Smooth muscle cell (in vitro differentiated cells): ENCODE results near the gene APOM. TPM values are rescaled to one million over a fixed set of nuclear protein-coding genes. Genes with fewer than 3 reads are reported as not detected.

Source experiments
- DNase-seq: peaks from one replicate; lab custom pipeline; 2025; ENCODE audit not compliant: unreplicated experiment; lab: John Stamatoyannopoulos, UW
- H2AFZ ChIP-seq: fragments of 200-600 bp; sonication (generic); 2 replicates; pipeline ENCODE4 v1.6.0; 2016; ENCODE audit warnings: antibody characterized with exemption, low read depth, mild to moderate bottlenecking
- H3F3A ChIP-seq: fragments of 200-600 bp; sonication (generic); 2 replicates; pipeline ENCODE4 v1.6.0; 2017; ENCODE audit warnings: antibody characterized with exemption, low read depth
- H3K27ac ChIP-seq: fragments of 200-600 bp; sonication (generic); 2 replicates; pipeline ENCODE4 v1.5.1; 2016; ENCODE audit warnings: low read depth, mild to moderate bottlenecking
- H3K27me3 ChIP-seq: fragments of 200-600 bp; sonication (generic); 2 replicates; pipeline ENCODE4 v1.6.1; 2016; ENCODE audit warnings: low read depth, mild to moderate bottlenecking
- H3K36me3 ChIP-seq: fragments of 200-600 bp; sonication (generic); 2 replicates; pipeline ENCODE4 v1.5.1; 2016; ENCODE audit warnings: low read depth
- H3K4me1 ChIP-seq: fragments of 200-600 bp; sonication (generic); 2 replicates; pipeline ENCODE4 v1.5.1; 2016; ENCODE audit warnings: low read depth
- H3K4me2 ChIP-seq: fragments of 200-600 bp; sonication (generic); 2 replicates; pipeline ENCODE4 v1.6.0; 2016; ENCODE audit warnings: mild to moderate bottlenecking
- H3K4me3 ChIP-seq: fragments of 200-600 bp; sonication (generic); 2 replicates; pipeline ENCODE4 v1.5.1; 2016; ENCODE audit warnings: mild to moderate bottlenecking
- H3K79me2 ChIP-seq: fragments of 200-600 bp; sonication (generic); 2 replicates; pipeline ENCODE4 v1.6.0; 2016; ENCODE audit warnings: low read depth, mild to moderate bottlenecking
- H3K9ac ChIP-seq: fragments of 200-600 bp; sonication (generic); 2 replicates; pipeline ENCODE4 v1.6.0; 2016; ENCODE audit warnings: low read depth
- H3K9me3 ChIP-seq: fragments of 200-600 bp; sonication (generic); replicated peaks from 2 replicates; pipeline ENCODE4 v1.5.1; 2016; ENCODE audit warnings: low read depth
- H4K20me1 ChIP-seq: fragments of 200-600 bp; sonication (generic); 2 replicates; pipeline ENCODE4 v1.6.0; 2016; ENCODE audit warnings: low read depth
- CTCF ChIP-seq: fragments of 200-600 bp; sonication (generic); IDR thresholded peaks from 2 replicates; pipeline ENCODE4 v1.5.1; 2017; ENCODE audit warnings: borderline replicate concordance, mild to moderate bottlenecking, antibody characterized with exemption; ENCODE audit not compliant: insufficient read depth, poor library complexity, severe bottlenecking
- WGBS: methylation state at CpG from one replicate; pipeline ENCODE4 v1.1.7; 2016; ENCODE audit warnings: low lambda C conversion rate; 5-methylcytosine and 5-hydroxymethylcytosine counted together
- polyA plus RNA-seq: library from polyadenylated mRNA; unstranded; fragments of >200 nt; fragmentation: Nextera tagmentation; extraction: Ambion mirVana; gene quantifications from 2 replicates; pipeline ENCODE4 v1.2.1, GENCODE V29; 2016
- total RNA-seq: library from RNA; depleted of rRNA; stranded (reverse); fragments of >200 nt; gene quantifications from 2 replicates; pipeline ENCODE4 v1.2.3, GENCODE V29; 2014

The APOM gene
- total and polyA plus RNA-seq, 2 experiments from 2014 or later: 2.3 to 2.7 TPM

- no peak for DNase-seq
- Histone ChIP-seq H3F3A (no peaks in the 10 kb centered on the region), H3K4me3 (no peak overlapping the region), H3K79me2 (no peaks in the 10 kb centered on the region), H2AFZ (no peak overlapping the region), H3K4me1 (peaks cover 9% of the 10 kb centered on the region), H3K9ac (no peak overlapping the region), H4K20me1 (no peaks in the 10 kb centered on the region), H3K27me3 (no peaks in the 10 kb centered on the region), H3K27ac (no peak overlapping the region), H3K36me3 (no peaks in the 10 kb centered on the region), H3K4me2 (no peak overlapping the region), H3K9me3 (no peaks in the 10 kb centered on the region)
- TF ChIP-seq CTCF: no peak
- WGBS: 98% methylated on average over 5 of the region's 5 CpGs
Observed at GRCh38 chr6:31686483-31686882, 30.8 kb downstream of the APOM start.

- H2AFZ ChIP-seq: no peak overlapping the region
- no peaks in the 10 kb centered on the region for H3K9me3 ChIP-seq
- H3F3A ChIP-seq: no peaks in the 10 kb centered on the region
- TF ChIP-seq CTCF: no peak
- no peaks in the 10 kb centered on the region for H4K20me1 ChIP-seq
- H3K4me3 ChIP-seq: no peak overlapping the region
- H3K79me2 ChIP-seq: no peaks in the 10 kb centered on the region
- H3K36me3 ChIP-seq: no peaks in the 10 kb centered on the region
- no peak overlapping the region for H3K9ac ChIP-seq
- WGBS: 93% methylated on average over 7 of the region's 8 CpGs
- H3K27ac ChIP-seq: no peak overlapping the region
- no peak overlapping the region for H3K4me2 ChIP-seq
- peaks cover 5% of the 10 kb centered on the region for H3K4me1 ChIP-seq
- no peak for DNase-seq
- no peaks in the 10 kb centered on the region for H3K27me3 ChIP-seq
Observed at GRCh38 chr6:31687321-31687720, 31.6 kb downstream of the APOM start.

GRCh38 chr6:31687860-31688693 lies 32.4 kb downstream of the APOM start:
- no peaks in the 10 kb centered on the region for H3K79me2 ChIP-seq
- H3K27ac ChIP-seq: no peak overlapping the region
- H3K9ac ChIP-seq: no peak overlapping the region
- H3K4me1 ChIP-seq: peaks cover 5% of the 10 kb centered on the region
- DNase-seq: no peak
- H2AFZ ChIP-seq: no peak overlapping the region
- TF ChIP-seq CTCF: no peak
- no peaks in the 10 kb centered on the region for H4K20me1 ChIP-seq
- no peaks in the 10 kb centered on the region for H3K27me3 ChIP-seq
- no peak overlapping the region for H3K4me3 ChIP-seq
- no peaks in the 10 kb centered on the region for H3K9me3 ChIP-seq
- H3K36me3 ChIP-seq: no peaks in the 10 kb centered on the region
- 91% methylated on average over 14 of the region's 14 CpGs for WGBS
- H3K4me2 ChIP-seq: no peak overlapping the region
- H3F3A ChIP-seq: no peaks in the 10 kb centered on the region
